AG10803 (cell line): Measurements from ENCODE around the gene CZIB.

Experiments used
- DNase-seq: peaks from one replicate; pipeline ENCODE4 v3.0.0; 2010; ENCODE audit warnings: low read depth
- H3K4me3 ChIP-seq: 2 replicates; pipeline ENCODE4 v1.5.1; 2011; ENCODE audit warnings: mild to moderate bottlenecking, low read length, control low read depth
- CTCF ChIP-seq: conservative IDR thresholded peaks from 2 replicates; pipeline ENCODE4 v1.5.1; 2011; ENCODE audit warnings: mild to moderate bottlenecking, low read length, control low read depth, inconsistent platforms

Gene CZIB

DNA sequence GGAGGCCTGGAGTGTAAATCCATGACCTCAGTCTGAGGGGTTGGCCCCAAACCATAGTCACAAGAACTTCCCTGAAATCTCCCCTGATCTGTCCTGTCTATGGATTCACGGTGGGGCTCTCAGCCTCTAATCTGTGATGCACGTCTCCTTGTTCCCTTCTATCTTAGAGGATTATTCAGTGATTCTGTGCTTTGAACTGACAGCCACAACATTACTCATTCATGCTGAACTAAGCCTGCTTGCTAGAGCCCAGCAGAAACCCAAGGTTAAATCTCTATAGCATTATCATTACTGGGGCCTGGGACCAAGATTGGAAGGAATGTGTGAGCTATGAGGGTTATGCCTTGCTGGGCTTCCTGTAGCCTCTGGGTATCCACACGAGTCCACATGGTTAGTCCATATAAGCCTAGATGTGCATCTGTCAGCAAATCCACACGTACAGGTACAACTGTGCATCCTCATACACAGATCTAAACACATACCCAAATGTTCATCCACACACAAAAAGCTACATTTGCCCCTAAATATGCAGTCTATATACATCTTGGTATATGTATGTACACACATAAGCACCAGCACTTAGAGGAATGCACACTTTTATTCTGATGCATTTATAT is 40.3 kb upstream of the CZIB start:
- TF ChIP-seq CTCF, result no peak
- DNase-seq, result no peak
- H3K4me3 ChIP-seq, result no peak overlapping the region

GRCh38 chr1:53259932-53260331 is 39.5 kb upstream of the CZIB start:
- no peak overlapping the region for H3K4me3 ChIP-seq
- DNase-seq, result no peak
- no peak for TF ChIP-seq CTCF

GRCh38 chr1:53258216-53258615 is 37.8 kb upstream of the CZIB start:
- DNase-seq, result no peak
- TF ChIP-seq CTCF, result no peak
- no peak overlapping the region for H3K4me3 ChIP-seq

DNA sequence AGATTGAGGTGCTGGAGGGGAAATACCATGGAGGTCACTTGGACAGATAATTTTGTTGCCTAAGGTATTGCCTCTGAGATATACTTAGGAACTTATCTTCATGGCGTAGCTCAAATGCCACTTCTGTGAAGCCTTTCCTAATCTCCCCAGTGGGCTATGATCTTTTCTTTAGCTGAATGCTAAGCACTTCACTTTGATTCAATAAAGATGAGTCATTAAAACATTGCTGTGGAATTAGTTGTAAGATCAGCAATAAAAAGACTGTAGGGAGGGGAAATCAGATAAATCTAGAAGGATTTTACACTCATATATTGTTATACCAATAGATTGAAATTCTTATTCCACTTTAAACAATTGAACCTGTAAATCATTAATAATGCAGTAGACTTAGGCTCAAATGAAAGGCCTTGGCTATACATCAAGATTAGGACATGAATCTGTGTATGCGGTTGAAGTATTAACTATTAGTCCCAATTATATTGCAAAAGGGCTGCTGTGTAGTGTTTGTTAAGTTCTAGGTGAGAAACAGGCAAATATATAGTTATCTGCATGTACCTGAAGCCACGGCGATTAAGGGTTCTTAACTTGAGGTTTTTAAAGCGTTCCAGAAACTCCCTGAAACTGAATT is 37.1 kb upstream of the CZIB start:
- H3K4me3 ChIP-seq, result no peak overlapping the region
- DNase-seq, result no peak
- no peak for TF ChIP-seq CTCF

DNA sequence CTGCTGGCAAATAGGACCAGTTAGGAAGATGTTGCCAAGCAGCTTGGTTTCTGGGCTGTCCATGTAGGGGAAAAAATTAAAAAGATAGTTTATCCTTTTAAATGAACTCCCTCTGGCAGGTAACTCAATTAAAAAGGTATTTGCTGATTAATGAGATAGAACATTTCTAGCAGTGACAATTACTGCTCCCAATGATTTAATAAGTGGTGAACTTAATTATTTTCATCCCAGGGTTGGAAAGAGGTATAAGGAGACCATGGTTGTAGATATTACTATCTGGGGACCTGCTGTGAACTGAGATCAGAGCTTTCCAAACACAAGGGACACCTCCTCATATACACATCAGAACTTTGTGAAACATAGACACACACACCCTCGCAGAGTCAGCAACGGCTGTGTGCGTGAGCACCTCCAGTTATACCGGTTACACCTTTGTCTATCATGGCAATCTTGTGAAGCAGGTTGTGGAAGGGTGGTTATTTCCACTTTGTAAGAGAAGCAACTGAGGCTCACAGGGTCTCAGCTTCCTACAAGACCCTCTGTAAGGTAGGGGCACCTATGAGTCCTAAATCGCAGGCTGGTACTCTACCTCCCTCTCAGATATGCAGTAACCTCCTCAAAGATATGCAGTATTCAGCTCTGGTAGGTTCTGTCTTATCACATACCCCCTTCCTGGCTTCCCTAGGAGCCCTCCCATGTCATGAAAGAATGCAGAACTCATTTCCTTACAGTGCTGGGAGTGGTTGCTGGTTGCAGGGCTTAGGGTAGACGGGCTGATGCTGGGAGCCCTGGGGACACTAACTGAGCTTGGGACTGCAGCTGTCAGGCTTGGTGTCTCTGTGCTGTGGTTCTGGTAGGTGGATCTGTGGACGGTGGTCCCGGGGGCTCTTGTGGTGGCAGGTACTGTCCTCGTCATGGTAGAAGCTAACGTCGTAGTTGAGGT is 36.3 kb upstream of the CZIB start:
- no peak overlapping the region for H3K4me3 ChIP-seq
- no peak for TF ChIP-seq CTCF

GRCh38 chr1:53255031-53255430 is 34.6 kb upstream of the CZIB start:
- TF ChIP-seq CTCF, result no peak; the same call in 1 of the 2 replicates
- DNase-seq, result no peak

More for the DNA sequence above, 36.3 kb upstream of the CZIB start:
- no peak for DNase-seq

More at GRCh38 chr1:53255031-53255430, 34.6 kb upstream of the CZIB start:
- H3K4me3 ChIP-seq, result no peak overlapping the region
